ENCODE measurements around the gene TAF15. TPM values are rescaled to one million over a fixed set of nuclear protein-coding genes. Genes with fewer than 3 reads are reported as not detected.

TAF15 gene
- total and polyA plus RNA-seq, 5 donors: 86.3 to 125 (median 103) TPM

DNA sequence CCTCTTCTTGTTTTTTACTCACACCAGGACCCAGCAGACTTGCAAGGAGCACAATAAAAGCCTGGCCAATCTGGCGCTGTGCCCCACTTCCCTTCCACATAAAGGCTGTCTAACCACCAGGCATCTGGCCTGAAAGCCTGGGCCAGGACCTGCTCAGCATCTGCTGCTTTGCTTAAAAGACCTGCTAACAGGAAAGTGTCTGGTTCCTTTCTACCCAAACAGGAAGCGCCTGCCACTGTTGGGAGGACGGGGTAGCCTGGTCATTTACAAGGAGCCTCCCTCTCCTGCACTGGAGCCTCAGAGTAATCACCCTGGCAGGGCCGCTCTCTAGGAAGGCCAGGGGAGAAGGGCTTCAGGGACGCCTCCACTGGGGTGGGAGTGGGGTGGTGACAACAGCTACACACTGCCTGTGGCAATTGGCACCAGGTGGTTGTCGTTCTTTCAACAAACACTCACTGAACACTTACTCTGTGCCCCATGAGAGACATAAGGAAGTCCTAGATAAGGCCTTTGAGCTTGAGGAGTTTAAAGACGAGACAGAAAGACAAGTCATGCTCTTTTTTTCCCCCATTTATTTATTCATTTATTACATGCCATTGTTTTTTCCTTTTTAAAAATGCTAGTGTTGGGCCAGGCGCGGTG is 7.6 kb upstream of the TAF15 start:
- peak; percentile 57 to 66 for ATAC-seq
- peak; percentile 81 to 94 (median 91) for DNase-seq
- Histone ChIP-seq H3K27me3 (ENCODE audit: control insufficient read depth, insufficient read depth) (no peaks in the 10 kb centered on the region), H3K4me1 (ENCODE audit: control insufficient read depth, insufficient read depth, low read length) (peaks cover 2% of the 10 kb centered on the region), H3K27ac (ENCODE audit: low read length) (peak overlapping the region; percentile 73), H3K4me3 (ENCODE audit: low read length) (no peak overlapping the region), H3K9me3 (ENCODE audit: control insufficient read depth, low read length) (no peaks in the 10 kb centered on the region)
- intact Hi-C loops (cut with DNase I): loop anchor here in 1 of 4 donors (5.0 kb wide), 1 partner anchor 34 kb away; no protein-coding TSS in a partner anchor
- 36% methylated on average over 9 of the region's 9 CpGs for WGBS

DNA sequence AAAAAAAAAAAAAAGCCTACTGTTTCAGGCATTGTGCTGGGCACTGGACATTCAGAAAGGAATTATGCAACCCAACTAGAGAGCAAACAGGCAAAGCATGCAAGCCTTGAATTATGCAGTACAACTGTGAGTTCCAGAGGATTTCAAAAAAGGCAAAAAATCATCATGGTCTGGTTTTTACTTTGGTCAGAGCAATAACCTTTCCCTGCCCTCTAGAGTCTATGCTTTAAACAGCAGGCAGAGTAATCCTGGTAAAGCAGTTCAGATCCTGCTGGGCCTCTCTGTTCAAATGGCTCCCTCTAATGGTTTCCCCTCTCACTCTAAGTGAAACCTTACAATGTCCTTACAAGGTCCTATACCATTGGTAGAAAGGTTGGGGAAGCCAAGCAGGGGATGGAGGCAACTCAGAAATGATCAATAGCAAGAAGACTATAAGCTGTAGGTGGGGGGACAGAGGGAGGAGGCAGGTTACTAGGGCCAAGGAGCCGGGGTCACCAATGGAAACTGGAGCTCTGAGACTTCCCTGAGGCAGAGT is 4.6 kb upstream of the TAF15 start:
- H3K9me3 ChIP-seq (ENCODE audit: control insufficient read depth, low read length): no peaks in the 10 kb centered on the region
- ATAC-seq (peak; percentile 59 to 64), DNase-seq (no peak)
- no peak overlapping the region for H3K4me3 ChIP-seq (ENCODE audit: low read length)
- 14% methylated on average over 1 of the region's 1 CpG for WGBS
- intact Hi-C loops (cut with DNase I): loop anchor here (1.0 to 5.0 kb wide), 3 partner anchors 37 to 40 kb away; no protein-coding TSS in a partner anchor
- peaks cover 2% of the 10 kb centered on the region for H3K4me1 ChIP-seq (ENCODE audit: control insufficient read depth, insufficient read depth, low read length)
- H3K27ac ChIP-seq (ENCODE audit: low read length): no peak overlapping the region
- H3K27me3 ChIP-seq (ENCODE audit: control insufficient read depth, insufficient read depth): no peaks in the 10 kb centered on the region

DNA sequence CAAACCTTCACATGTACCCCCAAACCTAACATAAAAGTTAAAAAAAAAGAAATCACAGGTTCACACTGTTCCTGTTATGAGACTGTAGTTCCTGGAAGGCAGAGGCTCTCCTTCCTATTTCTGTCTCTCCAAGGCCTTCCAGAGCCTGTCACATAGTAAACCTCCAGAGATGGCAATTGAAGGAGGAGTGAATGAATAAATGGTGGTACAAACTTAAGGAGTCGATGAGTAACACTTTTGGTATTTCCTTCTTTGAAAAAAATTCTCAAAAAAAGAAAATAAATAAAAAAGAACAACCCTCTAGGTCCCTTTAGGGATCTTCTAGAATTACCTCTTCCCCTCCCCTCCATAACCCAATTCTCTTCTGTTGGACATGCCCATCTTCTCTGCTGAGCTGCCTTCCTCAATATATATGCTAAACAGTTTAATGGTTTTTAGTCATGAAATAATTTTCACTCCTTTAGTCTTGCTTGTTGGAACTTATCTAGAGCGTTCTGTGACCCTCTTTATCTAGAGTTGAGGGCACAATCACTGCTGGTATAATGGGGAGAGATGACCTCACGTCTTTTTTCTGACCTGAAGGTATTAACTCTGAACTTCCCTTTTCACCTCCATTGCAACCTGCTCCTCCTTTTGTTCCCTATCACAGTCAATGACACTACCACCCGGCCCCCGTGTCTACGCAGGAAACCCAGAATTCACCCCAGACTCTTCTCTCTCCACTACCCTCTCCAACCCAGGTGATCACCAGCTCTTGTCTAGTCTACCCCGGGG is 1.7 kb upstream of the TAF15 start:
- WGBS: 78% methylated on average over 7 of the region's 7 CpGs
- no peak overlapping the region for H3K4me3 ChIP-seq (ENCODE audit: low read length)
- no peaks in the 10 kb centered on the region for H3K27me3 ChIP-seq (ENCODE audit: control insufficient read depth, insufficient read depth)
- ATAC-seq (no peak), DNase-seq (no peak)
- intact Hi-C loops (cut with DNase I): no loop called here
- no peak overlapping the region for H3K27ac ChIP-seq (ENCODE audit: low read length)
- H3K9me3 ChIP-seq (ENCODE audit: control insufficient read depth, low read length): no peaks in the 10 kb centered on the region
- no peaks in the 10 kb centered on the region for H3K4me1 ChIP-seq (ENCODE audit: control insufficient read depth, insufficient read depth, low read length)

DNA sequence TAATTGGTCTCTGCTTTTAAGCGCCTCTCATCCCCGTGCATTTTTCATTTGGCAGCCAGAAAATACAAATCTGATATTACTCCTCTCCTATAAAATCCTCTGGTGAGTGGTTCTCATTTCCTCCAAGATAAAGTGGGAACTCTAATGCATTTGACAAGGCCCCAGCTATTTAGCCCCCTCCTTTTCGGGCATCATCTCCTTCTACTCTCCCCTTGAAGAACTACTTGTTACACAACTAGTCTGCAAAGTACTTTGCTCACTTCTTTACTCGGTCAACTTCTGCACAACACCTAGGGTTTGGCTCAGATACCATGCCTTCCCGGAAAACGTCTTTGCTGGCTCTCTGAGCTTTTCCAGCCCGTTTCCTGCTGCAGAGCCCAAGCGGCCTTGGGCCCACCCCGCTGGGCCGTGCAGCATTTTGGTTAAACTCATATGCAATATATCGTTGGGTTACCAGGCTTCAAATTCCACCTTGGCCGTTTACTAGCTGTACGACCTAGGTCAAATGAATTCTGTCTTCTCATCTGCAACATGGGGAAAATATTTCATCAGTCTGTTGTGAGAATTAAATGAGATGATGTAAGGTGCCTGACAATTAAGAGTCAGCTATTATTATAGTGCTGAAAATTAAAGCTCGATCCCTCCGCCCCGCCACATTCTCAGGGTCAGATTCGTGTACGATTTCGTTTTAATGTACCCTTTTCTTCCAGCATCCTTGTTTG is 883 bp upstream of the TAF15 start:
- ATAC-seq (no peak), DNase-seq (no peak)
- Histone ChIP-seq H3K4me3 (ENCODE audit: low read length) (peak overlapping the region; percentile 86), H3K27ac (ENCODE audit: low read length) (peak overlapping the region; percentile 85), H3K9me3 (ENCODE audit: control insufficient read depth, low read length) (no peaks in the 10 kb centered on the region), H3K4me1 (ENCODE audit: control insufficient read depth, insufficient read depth, low read length) (no peaks in the 10 kb centered on the region), H3K27me3 (ENCODE audit: control insufficient read depth, insufficient read depth) (no peaks in the 10 kb centered on the region)
- intact Hi-C loops (cut with DNase I): no loop called here
- WGBS: 28% methylated on average over 19 of the region's 19 CpGs

DNA sequence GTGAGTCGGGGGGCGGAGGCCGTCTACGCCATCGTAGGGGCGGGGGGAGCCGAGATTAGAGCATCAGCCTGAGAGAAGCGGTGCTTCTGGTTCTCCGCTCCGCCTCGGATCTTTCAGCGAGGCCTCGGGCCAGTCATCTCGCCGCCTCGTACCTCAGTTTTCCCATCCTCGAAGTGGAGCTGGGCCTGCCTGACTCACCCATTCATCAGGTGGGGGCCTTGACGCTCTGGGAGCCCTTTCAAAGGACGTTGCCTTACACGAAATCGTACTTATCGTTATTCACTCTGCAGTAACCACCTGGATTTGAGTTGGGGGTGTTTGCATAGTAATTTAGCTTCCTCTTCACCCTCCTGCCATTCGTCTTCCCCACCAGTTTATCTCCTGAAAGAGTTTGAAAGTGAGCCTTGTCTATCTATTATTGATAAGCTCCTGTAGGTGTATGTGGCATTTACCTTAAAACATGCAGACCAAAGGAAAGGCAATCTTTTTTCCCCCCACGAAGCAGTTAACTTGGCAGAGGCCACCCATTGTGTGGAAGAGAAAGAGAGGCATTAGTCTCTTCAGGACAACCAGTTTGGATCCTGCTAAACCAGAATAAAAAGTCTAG is 674 bp downstream of the TAF15 start:
- no peaks in the 10 kb centered on the region for H3K27me3 ChIP-seq (ENCODE audit: control insufficient read depth, insufficient read depth)
- peak overlapping the region; percentile 98 for H3K27ac ChIP-seq (ENCODE audit: low read length)
- ATAC-seq (no peak), DNase-seq (no peak)
- no peaks in the 10 kb centered on the region for H3K4me1 ChIP-seq (ENCODE audit: control insufficient read depth, insufficient read depth, low read length)
- H3K9me3 ChIP-seq (ENCODE audit: control insufficient read depth, low read length): no peaks in the 10 kb centered on the region
- WGBS: under 1% methylated on average over 24 of the region's 24 CpGs
- H3K4me3 ChIP-seq (ENCODE audit: low read length): peak overlapping the region; percentile 86
- intact Hi-C loops (cut with DNase I): no loop called here

DNA sequence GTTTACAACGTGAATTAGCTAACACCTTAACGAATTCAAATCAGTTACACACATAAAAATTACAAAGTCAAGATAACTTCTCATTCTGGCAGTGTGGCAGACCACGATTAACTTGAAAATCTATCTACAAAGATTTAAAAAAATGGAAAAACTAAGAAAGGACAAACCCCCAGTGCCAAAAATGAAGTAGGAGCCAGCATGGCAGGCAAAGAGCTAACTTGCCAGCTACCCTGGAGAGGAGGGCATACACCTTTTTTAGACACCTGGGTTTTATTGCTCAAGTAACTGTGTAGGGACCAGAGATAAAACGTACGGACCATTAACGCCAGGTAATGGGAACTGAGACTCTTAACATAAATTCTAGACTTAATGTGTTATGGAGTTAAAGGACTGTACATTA is 2.5 kb downstream of the TAF15 start:
- 80% methylated on average over 6 of the region's 6 CpGs for WGBS
- no peak overlapping the region for H3K4me3 ChIP-seq (ENCODE audit: low read length)
- intact Hi-C loops (cut with DNase I): no loop called here

DNA sequence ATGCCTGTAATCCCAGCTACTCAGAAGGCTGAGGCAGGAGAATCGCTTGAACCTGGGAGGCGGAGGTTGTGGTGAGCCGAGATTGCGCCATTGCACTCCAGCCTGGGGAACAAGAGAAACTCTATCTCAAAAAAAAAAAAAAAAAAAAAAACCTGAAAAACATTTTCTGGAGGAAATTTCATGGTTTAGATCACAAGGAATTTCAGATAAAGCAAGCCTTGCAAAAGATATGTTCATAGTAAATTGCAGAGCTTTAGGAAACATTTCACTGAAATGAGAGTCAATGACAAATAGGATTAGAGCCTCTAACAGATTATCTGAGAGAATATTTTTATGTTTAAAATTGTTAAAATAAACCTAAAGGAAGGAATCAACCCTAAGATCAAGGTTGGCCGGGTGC is 3.2 kb downstream of the TAF15 start:
- no peaks in the 10 kb centered on the region for H3K9me3 ChIP-seq (ENCODE audit: control insufficient read depth, low read length)
- 87% methylated on average over 5 of the region's 5 CpGs for WGBS
- H3K4me3 ChIP-seq (ENCODE audit: low read length): no peak overlapping the region
- no peak overlapping the region for H3K27ac ChIP-seq (ENCODE audit: low read length)
- ATAC-seq: no peak
- no peak for DNase-seq
- intact Hi-C loops (cut with DNase I): no loop called here
- peaks cover 2% of the 10 kb centered on the region for H3K4me1 ChIP-seq (ENCODE audit: control insufficient read depth, insufficient read depth, low read length)
- no peaks in the 10 kb centered on the region for H3K27me3 ChIP-seq (ENCODE audit: control insufficient read depth, insufficient read depth)

More for the DNA sequence above, 2.5 kb downstream of the TAF15 start:
- no peaks in the 10 kb centered on the region for H3K27me3 ChIP-seq (ENCODE audit: control insufficient read depth, insufficient read depth)
- no peaks in the 10 kb centered on the region for H3K4me1 ChIP-seq (ENCODE audit: control insufficient read depth, insufficient read depth, low read length)
- ATAC-seq (no peak), DNase-seq (no peak)
- no peaks in the 10 kb centered on the region for H3K9me3 ChIP-seq (ENCODE audit: control insufficient read depth, low read length)
- no peak overlapping the region for H3K27ac ChIP-seq (ENCODE audit: low read length)

DNA sequence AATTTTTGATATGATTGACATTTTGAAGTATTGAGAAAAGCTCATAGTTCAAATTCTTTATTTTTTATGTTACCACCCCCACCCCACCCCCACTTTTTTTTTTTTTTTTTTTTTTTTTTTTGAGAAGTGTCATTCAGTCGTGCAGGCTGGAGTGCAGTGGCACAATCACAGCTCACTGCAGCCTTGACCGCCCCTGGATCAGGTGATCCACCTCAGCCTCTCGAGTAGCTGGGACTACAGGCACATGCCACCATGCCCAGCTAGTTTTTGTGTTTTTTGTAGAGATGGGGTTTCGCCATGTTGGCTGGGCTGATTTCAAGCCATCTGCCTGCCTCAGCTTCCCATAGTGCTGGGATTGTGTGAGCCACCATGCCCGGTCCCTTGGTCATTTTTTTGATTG is 7.4 kb downstream of the TAF15 start:
- 76% methylated on average over 5 of the region's 5 CpGs for WGBS
- H3K27ac ChIP-seq (ENCODE audit: low read length): no peak overlapping the region
- ATAC-seq (no peak), DNase-seq (peak in 1 of 3 donors; percentile 28)
- H3K4me3 ChIP-seq (ENCODE audit: low read length): no peak overlapping the region
- no peaks in the 10 kb centered on the region for H3K27me3 ChIP-seq (ENCODE audit: control insufficient read depth, insufficient read depth)
- peaks cover 2% of the 10 kb centered on the region for H3K4me1 ChIP-seq (ENCODE audit: control insufficient read depth, insufficient read depth, low read length)
- intact Hi-C loops (cut with DNase I): no loop called here
- no peaks in the 10 kb centered on the region for H3K9me3 ChIP-seq (ENCODE audit: control insufficient read depth, low read length)

DNA sequence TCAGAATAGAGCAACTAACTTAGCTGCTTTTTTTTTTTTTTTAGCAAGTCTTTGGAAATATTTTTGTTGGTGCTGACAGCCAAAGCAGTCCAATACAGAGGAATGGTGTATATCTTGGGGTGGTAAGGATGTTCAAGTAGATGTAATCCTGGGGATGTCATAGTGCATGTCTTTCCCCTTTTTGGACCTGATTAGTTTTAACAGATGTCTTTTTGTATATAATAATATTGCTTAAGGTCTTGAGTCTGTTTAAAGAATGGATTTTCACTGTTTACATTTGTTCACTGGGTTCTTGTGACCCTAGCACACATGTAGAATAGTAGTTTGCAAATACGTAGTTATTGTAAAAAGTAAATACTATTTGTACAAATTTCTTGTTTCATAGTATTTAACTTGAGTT is 7.9 kb downstream of the TAF15 start:
- no peaks in the 10 kb centered on the region for H3K9me3 ChIP-seq (ENCODE audit: control insufficient read depth, low read length)
- no peak for ATAC-seq
- 90% methylated on average over 1 of the region's 1 CpG for WGBS
- no peaks in the 10 kb centered on the region for H3K27me3 ChIP-seq (ENCODE audit: control insufficient read depth, insufficient read depth)
- H3K4me1 ChIP-seq (ENCODE audit: control insufficient read depth, insufficient read depth, low read length): peaks cover 2% of the 10 kb centered on the region
- no peak overlapping the region for H3K4me3 ChIP-seq (ENCODE audit: low read length)
- no peak overlapping the region for H3K27ac ChIP-seq (ENCODE audit: low read length)
- intact Hi-C loops (cut with DNase I): no loop called here
- DNase-seq: no peak

DNA sequence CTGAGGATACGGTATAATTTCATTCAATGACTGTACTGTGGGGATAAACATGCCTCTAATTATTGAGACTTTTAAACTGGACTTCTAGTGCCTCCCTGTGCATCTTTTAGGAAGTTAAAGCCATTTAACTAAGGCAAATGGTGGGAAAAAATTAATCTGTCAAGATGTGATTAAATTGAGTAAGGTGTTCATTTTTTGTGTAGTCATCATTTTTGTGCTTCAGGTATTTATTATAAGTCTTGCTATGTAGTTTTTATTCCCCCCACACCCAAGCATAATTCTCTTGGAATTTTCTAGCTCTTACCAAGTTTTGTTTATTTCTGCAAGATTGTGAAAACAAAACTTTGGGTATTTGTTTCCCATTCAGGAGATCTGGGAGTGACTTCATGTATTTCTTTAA is 10.2 kb downstream of the TAF15 start:
- ATAC-seq (no peak), DNase-seq (no peak)
- H3K4me3 ChIP-seq (ENCODE audit: low read length): no peak overlapping the region
- no peak overlapping the region for H3K27ac ChIP-seq (ENCODE audit: low read length)
- WGBS: 77% methylated on average over 1 of the region's 1 CpG
- H3K9me3 ChIP-seq (ENCODE audit: control insufficient read depth, low read length): no peaks in the 10 kb centered on the region
- H3K27me3 ChIP-seq (ENCODE audit: control insufficient read depth, insufficient read depth): no peaks in the 10 kb centered on the region
- intact Hi-C loops (cut with DNase I): no loop called here
- H3K4me1 ChIP-seq (ENCODE audit: control insufficient read depth, insufficient read depth, low read length): peaks cover 2% of the 10 kb centered on the region

Measured in right cardiac atrium (tissue), 5 donors.